Measurements from ENCODE around the gene KCTD8.

GRCh38 chr4:44146516-44146915 is 302.1 kb downstream of the KCTD8 start:
- TF ChIP-seq CTCF (IDR thresholded peaks at IDR 0.05), result no peak
- TF ChIP-seq EP300 (IDR thresholded peaks at IDR 0.05), result no peak
- TF ChIP-seq POLR2A (IDR thresholded peaks at IDR 0.05; ENCODE audit: low read depth), result no peak
- TF ChIP-seq POLR2AphosphoS5 (IDR thresholded peaks at IDR 0.05), result no peak
